AG09319 (cell line): ENCODE measurements around the gene GULP1.

Experiments used
- DNase-seq: peaks from one replicate; pipeline ENCODE4 v3.0.0-alpha.2; 2010; ENCODE audit warnings: low read depth; ENCODE audit errors: extremely low read depth
- CTCF ChIP-seq: IDR thresholded peaks from 2 replicates; pipeline ENCODE4 v1.5.1; 2011; ENCODE audit warnings: low read depth, mild to moderate bottlenecking, inconsistent platforms, low read length, moderate library complexity

The GULP1 gene

GRCh38 chr2:188305271-188305670 lies 13.6 kb downstream of the GULP1 start:
- no peak for TF ChIP-seq CTCF
- no peak for DNase-seq

GRCh38 chr2:188306271-188306670 lies 14.6 kb downstream of the GULP1 start:
- no peak for TF ChIP-seq CTCF
- DNase-seq, result no peak

GRCh38 chr2:188307850-188308283 lies 16.2 kb downstream of the GULP1 start:
- TF ChIP-seq CTCF, result no peak
- no peak for DNase-seq

- no peak for DNase-seq
- TF ChIP-seq CTCF, result no peak
Observed at GRCh38 chr2:188308483-188308882, 16.8 kb downstream of the GULP1 start.

- no peak for DNase-seq
- no peak for TF ChIP-seq CTCF
Observed at GRCh38 chr2:188309364-188309763, 17.7 kb downstream of the GULP1 start.

GRCh38 chr2:188314314-188315054 lies 22.8 kb downstream of the GULP1 start:
- no peak for DNase-seq
- no peak for TF ChIP-seq CTCF

- no peak for DNase-seq
- TF ChIP-seq CTCF, result no peak
Observed at GRCh38 chr2:188315750-188316149, 24.1 kb downstream of the GULP1 start.
